ENCODE results near the gene SLC40A1.

- no peak for TF ChIP-seq CTCF (IDR thresholded peaks at IDR 0.05)
- no peak for TF ChIP-seq POLR2A (IDR thresholded peaks at IDR 0.05)
Observed at GRCh38 chr2:189584686-189585085, 4.1 kb upstream of the SLC40A1 start.
